ENCODE measurements around the gene BCL11B.

Gene BCL11B

DNA sequence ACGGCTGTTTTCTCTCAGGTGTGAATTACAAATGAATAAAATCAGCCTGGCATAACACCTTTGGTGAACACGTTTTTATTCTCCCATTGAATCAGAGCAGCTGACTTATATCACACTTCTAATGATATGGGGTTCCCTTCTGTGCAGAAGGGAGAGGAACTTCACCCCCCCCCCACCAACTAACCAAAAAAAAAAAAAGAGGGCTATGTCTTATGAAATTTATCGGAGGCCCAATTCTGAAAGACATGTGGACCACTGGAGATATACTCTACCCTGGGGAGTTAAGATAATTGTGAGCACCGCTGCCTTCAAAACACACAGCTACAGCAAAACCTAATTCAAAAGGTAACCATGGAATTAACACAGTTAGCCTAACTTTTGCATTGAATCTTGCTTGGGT, 4.6 kb downstream of the BCL11B start:
- DNase-seq: peak; percentile 33

DNA sequence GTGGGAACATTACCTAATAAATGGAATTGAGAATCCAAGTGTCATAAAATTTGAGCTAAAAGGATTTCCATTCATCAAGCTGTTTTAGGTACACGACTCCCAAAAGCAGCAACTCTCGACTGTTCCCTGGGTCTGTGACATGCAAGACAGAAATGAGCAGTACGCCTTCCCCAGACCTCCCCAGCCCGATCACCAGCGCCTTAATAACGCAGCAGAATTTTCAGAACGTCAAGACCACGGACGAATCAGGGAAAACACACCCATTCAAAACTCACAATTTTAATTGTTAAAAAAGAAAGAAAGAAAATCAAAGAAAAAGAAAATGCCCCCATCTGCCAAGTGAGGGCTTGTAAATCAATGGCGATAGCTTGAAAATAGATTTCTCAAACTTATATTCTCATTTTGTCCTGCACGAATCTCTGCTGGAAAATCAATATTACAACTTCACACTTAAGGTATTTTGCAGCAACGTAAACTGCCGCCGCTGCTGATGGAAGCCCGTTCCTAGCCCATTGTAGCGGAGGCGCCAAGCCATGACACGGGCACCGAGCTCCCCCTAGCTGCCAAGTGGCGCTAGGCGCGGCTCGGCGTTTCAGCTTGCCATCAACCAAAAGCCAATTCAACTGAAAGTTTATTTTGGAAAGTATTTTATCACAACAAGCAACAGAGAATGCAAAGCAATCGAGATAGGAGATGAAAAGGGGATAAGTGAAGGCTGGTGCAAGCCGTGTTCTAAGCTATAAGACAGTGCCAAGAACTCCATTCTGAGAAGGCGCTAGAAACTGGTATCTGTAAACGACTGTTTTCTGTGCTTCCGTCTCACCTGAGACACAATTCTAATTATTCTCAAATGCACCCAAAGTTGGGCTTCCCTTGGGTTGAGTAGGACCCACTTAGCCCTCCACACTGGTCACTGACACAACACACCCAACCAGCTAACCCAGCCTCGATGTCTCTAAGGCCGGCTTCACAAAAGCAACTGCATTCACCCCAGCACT, 5.5 kb downstream of the BCL11B start:
- DNase-seq: peak; percentile 90

DNA sequence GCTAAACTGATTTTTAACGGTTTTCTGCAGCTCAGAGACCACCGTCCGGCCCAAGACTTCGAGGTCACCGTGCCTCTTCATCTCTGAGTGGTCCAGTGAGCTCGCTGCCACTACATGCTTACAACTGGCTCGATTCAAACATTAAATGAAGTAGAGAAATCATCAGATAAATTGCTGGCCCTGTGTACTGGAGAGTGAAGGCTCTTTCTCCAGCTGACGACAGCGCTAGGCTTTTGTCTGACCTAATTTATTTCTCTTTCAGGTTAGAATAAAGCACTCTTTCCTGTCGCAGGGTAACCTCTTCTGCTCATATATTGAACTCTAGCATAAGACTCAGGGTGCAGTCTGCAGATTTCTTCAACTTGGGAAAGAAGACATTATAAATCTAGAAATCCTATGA, 6.4 kb downstream of the BCL11B start:
- DNase-seq: peak; percentile 52

DNA sequence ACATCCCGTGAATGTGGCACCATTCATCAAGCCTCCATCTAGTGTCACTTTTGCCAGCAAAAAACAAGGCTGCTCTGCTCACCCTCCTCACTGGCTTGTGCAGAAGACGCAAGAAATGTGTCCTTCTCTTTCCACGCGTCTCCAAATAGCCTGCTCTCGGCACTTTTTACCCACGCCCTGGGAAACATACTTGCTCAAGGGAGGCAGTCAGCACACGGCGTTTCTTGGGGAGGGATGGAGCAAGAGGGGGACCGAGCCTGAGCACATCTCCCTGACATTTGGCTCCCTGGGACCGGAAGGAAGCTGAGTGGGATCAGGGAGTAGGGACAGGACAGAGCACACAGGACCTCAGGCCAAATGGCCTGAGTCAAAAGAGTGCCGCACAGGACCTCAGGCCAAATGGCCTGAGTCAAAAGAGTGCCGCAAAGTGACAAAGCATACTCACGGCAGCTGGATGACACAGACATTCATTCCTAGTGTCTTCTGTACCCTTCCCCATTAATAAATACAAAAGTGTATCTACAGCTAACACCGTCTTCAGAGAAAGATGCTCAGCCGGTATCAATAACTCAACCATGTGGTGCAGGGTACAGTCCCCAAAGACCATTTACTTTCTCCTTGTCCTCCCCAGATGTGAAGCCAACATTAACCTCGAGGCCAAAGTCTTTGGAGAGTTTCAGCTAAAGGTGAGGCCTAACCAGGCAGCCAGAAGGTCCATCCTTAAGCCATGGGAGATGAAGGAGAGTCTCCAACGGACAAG, 7.1 kb downstream of the BCL11B start:
- DNase-seq: peak; percentile 19

DNA sequence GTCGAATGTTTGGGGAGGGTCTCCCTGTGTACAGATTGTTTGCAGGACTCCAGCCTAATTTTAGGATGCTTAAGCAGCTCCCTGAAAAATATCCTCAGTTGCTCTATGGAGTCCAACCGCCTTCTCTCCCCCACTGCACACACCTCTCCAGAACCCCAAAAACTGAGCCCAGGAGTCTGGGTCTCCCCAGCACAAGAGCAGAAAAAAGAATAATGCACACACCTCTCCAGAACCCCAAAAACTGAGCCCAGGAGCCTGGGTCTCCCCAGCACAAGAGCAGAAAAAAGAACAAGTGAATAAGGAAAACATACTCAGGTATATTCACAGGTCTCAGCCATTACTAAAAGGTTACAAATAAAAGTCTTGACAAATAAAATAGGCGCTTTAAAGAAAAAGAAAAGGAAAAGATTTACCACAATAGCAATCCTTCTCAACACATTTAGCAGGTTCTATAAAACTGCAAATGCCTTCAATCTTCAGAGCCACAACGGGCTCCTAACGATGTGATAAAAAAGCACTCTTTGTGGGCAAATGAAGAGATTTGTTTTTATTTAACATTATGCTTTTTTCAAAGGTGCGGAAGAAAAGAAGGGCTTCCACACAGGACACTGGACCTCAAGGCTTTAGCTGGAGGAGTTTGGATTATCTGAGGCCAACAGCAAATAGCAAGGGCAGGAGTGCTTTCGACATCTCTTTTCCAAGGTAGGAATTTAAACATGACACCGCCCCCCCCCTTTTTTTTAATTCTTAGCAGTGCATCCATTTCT, 8.2 kb downstream of the BCL11B start:
- peak; percentile 14 for DNase-seq

DNA sequence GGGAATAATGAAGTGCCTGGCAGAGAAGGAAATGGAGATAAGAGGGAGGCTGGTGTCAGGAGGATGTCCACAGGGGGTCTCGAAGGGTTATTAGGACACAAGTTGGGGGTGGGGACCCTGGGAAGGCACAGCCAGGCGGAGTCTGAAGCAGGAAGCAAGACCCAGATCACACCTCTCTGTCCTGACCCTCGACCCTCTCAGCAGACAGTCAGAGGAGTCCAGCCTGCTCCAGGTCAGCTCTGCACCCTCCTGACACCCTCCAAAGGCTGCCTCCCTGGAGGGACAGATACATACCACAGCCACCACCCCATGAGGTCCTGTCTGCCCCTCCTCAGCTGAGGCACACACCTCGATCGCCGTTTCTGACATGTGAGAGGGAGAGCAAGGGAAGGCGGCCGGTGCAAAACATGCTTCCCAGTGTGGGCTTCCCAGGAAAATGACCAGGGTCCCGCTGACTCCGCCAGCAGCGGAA, 9.0 kb downstream of the BCL11B start:
- DNase-seq: peak; percentile 27

DNA sequence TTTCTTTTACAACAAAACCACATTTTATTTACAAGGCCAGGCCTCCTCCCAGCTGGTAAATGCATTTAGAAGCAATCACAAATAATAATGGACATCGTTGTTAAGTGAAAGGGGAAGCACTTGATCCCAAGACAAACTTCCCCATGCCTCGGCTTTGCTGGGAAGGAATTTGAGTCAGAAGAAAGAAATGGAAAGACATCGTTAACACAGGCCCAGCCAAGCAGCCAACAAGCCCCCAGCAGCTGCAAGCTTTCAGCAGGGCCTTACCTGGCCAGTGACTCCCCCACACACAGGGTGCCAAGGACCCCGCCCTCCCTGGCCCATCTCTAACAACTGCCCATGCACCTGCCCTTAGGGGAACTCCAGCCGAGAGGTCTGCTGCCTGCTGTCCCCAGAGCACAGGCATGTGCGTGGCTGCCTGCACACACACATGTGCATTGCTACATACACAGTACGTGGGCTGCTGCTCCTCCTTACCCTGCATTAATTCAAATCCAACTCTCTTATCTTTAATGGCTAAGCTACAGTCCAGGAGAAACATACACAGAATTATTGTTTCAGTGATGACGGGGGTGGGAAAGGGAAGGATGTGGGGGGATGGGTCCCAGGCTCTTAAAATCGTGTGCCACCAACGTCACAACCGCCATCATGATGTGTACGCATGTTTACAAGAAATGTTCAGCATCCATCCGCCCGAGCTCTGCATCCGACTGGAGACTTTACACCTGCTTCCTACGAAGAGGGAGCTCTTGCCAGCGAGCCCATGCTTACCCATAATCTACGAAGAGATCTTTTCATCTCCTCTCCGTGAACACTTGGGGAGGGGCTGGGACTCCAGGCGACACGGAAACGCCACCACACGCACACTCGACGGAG, 9.8 kb downstream of the BCL11B start:
- peak; percentile 89 for DNase-seq

DNA sequence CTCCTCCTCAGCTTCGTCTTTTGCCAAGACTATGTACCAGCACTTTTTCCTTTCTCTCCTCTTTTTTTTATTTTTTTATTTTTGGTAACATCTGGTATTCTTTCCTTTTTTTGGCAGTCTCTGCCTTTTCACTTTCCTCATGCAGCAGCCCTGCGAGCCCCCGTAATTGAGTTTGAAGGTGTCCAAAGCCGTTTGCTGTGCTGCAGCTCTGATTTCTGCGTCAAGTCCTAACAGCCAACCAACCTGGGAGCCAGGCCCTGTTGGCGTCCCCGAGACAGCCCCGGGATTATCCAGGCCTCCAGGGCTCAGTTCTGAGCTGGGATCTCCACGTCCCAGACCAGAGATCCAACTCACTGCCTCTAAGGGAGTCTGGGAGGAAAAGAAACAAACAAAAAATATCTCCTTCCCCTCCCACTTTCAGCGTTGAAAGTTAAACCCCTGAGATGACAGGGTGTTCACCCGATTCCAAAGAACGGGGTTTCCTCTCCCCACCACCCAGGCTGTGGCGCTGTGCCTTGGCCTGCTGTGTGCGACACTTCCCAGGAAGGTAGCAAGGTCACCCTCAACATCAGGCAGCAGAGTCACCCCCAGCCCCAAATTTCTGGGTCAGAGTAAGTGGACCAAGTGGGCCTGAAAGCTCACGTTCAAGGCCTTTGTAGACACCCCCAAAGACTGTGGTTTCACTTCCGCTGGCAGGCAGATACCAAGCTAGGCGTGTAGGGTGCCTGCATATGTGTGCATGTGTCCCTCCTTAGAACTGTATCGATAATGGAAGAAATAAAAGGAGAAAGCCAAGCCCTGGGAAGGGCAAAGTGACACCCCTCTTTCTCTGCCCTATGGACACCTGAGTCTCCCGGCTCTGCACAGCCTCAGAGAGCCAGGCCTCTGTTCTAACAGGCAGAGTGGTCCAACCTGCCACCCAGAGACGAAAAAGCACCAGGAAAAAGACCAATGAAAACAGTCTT, 11.1 kb downstream of the BCL11B start:
- peak; percentile 78 for DNase-seq

DNA sequence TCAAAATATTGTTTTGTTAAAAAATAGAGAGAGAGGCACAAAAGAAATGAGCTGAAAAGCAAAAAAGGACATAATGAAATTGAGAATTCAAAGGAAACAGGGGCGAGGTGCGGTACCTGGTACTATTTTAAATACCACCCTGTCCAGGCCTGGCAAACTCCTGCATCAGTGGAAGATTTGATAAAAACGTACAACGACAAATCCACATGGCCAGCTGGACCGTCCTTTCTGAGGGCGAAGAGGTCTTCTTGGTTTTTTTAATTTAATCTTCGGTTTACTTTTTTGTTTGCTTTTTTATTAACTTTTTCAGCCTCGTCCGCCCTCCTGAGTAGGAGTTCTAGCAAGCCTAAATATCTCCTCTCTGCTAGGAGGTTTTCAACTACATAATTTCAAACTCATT, 11.9 kb downstream of the BCL11B start:
- DNase-seq: peak; percentile 17

DNA sequence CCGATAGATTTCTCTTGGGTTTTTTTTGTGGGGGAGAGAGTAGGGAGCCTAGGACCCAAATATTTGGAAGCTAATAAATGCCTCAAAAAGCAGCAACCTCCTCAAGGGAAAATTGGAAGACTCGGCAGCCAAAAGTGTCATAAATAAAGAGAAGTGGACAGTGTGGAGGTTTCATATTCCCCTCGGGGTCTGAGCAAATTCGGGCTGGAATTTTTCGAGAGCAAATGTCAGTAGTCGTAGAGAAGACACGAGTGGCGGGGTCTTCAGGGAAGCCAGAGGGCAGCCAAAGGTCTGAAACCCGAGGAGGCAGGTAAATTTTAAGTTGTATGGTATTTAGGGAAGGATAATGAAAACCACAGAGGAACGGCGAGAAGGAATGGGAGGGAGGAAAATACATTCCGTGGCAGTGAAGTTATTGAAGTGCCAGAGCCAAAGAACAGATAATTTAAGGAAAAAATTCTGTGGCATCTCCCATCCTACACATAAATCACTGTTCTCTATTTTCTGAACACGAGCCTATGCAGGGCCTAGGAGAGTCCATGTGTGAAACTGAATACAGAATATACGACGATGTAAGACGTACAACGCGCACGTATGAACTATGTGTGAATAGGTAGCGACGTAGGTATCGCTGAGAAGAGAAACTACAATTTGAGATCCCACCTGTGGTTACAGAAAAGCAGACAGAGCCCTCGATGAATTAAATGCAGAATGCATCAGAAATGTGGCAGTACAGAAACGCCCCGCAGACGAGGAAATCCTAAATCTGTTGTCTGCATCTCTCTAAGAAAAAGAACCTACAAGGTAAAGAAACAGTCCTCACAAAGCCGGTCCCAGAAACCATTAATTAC, 12.9 kb downstream of the BCL11B start:
- peak; percentile 76 for DNase-seq

DNA sequence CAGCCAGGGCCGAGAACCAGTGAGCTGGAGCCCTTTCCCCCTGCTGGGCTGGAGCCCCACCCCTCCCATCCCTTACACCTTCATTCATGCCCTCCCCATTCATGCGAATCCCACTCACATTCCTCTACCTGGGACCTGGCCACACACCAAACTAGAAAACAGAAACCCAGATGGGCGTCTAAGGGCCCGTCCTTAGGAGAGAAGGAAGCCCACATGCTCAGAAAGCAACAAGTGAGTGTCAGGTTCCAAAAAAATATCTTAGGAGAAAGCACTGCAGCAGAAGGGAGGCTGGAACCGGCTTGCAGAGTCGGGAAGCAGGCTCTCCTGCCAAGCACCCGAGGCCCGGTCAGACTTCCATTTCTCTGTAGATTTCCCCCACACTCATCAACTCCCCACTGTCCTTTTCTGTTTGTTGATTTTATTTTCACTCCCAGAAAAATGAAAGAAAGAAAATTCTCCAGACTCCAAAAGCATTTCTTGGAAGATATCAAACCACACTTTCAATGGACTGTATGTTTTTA, 13.6 kb downstream of the BCL11B start:
- DNase-seq: no peak

DNA sequence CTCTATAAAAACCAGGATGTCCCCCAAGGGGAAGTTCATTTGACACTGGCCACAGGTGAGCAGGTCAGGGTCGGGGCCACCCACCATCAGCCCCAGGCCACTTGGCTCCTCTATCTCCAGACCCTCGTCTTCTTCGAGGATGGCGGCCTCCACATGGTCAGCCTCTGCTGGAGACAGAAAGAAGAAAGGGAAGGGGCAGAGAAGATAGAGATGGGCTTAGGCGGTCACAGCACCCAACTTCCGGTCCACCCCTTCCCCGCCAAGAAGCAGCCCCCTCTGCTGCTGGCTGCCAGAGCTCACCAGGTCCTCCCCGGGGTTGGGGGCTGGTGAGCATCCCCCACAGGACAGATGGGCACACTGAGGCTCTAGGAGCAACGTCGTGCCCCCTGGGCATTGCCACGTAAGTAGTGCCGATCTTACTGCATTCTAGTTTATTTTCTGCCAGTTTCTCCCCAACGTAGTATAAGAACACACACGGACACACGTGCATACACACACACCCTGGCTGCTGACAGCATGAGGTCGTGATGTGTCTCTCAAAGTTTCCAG, 14.2 kb downstream of the BCL11B start:
- DNase-seq: no peak

DNA sequence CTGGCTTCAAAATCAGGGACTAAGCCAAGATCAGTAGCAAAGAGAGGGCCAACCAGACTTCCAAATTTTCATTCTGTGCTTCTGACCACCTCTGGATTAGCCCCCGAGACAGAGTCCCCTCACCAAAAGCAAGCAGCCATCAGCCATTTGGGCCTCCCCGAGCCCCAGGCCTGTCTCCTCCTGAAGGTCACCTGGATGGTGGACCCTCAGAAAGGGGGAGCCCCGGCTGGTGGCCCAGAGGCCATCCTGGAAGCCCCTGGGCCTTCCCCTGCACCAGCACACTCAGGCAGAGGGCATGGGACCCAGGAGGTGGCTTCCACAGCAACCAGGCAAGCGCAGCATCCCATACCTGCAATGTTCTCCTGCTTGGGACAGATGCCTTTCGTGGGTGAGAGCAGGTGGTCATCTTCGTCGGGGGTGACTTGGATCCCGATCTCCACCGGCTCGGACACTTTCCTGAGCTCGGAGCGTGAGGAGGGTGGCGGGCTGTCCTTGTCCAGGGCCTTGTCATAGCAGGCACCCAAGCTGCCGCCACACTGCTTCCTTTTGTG, 14.8 kb downstream of the BCL11B start:
- DNase-seq: no peak

DNA sequence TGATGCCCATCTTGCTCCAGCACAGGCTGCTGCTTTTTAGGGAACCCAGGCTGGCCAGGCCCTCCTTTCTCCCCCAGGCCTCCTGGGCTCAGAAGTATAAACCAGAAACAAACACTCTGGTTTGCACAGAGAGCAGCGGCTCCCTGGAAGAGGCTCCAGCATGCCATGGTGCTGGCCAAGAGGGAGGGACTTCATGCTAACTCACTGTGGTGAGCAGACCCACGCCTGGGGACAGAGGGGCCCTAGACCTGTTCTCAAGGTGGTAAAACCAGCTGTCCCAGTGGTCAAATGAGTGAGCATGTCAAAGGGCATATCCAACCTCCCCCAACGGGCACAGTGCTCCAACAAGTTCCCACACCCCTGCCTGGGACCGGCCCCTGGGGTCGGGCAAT, 15.5 kb downstream of the BCL11B start:
- DNase-seq: no peak

DNA sequence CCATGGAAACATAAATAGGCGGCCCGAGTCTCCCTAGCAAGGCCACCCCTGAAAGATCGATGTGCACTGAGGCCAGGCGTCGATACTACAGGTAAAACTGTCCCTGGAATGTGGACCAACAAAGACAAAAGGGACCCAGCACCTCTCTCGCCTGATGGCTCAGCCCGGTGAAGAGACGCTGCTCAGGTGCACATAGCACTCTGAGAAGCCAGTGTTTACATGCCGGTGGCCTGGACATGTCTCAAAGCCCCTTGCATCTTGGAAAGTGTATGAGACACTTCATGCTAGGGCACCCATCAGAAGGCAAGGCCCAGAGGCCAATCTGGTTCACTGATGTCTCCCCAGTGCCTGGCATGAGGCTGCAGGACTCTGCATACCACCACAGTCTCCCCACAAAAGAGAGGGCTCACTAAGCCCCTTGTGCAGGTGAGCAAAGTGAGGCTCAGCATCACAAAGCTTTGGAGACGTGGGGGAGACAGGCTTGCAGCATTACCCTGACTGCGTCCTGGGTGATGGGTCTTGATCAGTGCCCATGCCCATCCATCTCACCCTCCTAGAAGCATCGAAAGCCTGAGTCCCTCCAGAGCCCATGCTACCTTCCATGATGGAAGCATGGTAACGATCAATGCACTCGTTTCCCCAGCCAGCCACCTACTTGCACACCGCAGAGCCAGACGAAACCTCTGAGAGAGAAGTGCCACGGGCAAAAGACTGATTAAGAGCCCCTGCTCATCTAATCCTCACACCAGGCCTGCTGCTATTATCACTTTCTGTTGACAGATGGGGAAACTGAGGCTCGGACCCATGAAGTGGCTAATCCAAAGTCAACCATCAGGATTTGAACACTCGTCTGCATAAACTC, 16.1 kb downstream of the BCL11B start:
- DNase-seq: no peak

DNA sequence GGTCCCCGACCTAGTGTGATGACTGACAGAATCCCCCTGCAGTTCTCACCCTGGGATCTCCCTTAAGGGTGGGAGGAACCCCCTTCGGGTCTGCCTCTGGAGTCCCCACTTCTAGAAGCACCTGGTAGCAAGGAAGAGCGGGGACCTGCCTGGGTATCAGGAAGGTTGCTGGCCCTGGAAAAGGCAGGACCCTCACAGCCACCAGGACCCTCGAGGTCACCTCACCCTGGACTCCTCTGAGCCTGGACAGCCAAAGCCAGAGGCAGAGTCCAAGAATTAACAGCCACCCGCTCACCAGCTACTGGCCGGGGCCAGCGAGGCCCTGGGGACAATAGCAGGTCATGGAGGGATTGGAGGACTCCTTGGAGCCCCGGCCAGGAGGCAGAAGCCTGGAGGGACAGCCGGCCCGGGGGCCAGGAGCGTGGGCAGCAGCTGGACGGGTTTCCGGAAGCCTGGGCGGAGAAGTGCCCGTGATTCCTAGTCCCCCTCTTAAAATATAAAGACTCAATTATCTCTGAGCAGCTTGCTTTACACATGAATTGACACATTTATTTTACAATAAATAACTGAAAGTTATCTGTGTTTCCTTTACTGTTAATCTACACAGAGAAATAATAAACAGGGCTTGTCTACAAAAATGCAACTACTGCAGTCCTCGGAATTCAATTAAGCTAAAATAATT, 17.5 kb downstream of the BCL11B start:
- DNase-seq: no peak

DNA sequence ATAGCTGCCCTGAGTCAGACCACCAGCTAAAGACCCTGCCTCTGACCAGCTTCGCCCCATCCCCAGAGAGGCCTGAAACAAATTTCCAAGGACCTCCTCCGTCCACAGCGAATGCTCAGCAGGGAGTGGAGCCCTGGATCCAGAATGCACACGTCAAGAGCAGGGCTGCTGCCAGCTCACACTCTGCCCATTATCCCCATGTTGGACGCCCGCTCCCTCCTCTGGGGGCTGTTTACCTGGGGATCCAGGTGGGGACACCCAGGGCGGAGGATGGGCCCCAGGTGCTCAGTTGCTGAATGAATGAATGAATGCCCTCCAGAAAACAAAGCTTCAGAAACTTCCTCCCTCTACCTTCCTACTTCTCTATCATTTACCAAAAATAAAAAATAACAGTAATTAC, 18.1 kb downstream of the BCL11B start:
- DNase-seq: no peak
